Tibial nerve (tissue), 4 donors: ENCODE results near the gene ANKFN1.

ENCODE experiments used
- CTCF ChIP-seq, 5 experiments: fragments of 200-600 bp in 3 of 5; fragments of 450-650 bp in 2 of 5; sonication (generic) in 3 of 5; IDR thresholded peaks; one replicate each; pipeline ENCODE4 v1.5.1; 2016 to 2019; ENCODE audit warnings: antibody characterized with exemption in 5 of 5, mild to moderate bottlenecking in 3 of 5, moderate library complexity in 2 of 5
- EP300 ChIP-seq, 2 donors: sonication (generic); formaldehyde crosslinking; IDR thresholded peaks; one replicate each; pipeline ENCODE4 v1.6.1; 2017; ENCODE audit warnings: antibody characterized with exemption in 2 of 2, mild to moderate bottlenecking in 1 of 2

DNA sequence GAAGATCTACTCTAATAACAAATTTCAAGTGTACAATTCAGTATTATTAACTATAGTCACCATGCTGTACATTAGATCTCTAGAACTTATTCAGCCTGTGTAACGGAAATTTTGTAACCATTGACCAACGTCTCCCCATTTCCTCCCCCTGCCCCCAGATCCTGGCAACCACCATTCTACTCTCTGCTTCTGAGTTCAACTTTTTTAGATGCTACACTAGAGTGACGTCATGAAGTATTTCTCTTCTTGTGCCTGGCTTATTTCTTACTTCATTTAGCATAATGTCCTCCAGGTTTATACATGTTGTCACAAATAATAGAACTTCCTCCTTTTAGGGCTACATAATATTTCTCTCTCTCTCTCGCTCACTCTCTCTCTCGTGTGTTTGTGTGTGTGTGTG lies 157.5 kb downstream of the ANKFN1 start:
- TF ChIP-seq CTCF (IDR thresholded peaks at IDR 0.05) (no peak), EP300 (IDR thresholded peaks at IDR 0.05) (no peak)
